Panc1 (cell line): Measurements from ENCODE around the gene HPN. TPM values are rescaled to one million over a fixed set of nuclear protein-coding genes. Genes with fewer than 3 reads are reported as not detected.

Source experiments
- ATAC-seq: fragments of 200-7000 bp; cut with Tn5 transposase; 2 replicates; pipeline ENCODE4 v1.9.1; 2020; ENCODE audit warnings: mild to moderate bottlenecking, moderate library complexity
- BruUV-seq: library from RNA; stranded (reverse); fragments of 400-500 nt; replicated peaks from 2 replicates; lab custom pipeline; 2021; lab: Mats Ljungman, UMichigan
- CTCF ChIA-PET: fragments of 300-600 bp; sonication (Branson Sonifier 250); formaldehyde crosslinking; loops from one replicate; lab custom pipeline; 2022; ENCODE audit warnings: antibody characterized with exemption; lab: Charles Lee
- POLR2A ChIA-PET: fragments of 300-600 bp; sonication (Branson Sonifier 250); formaldehyde crosslinking; loops from one replicate; lab custom pipeline; 2022; ENCODE audit warnings: antibody characterized with exemption; lab: Charles Lee
- DNase-seq: peaks from one replicate; pipeline ENCODE4 v3.0.0-alpha.2; 2010; ENCODE audit warnings: low read depth, low spot score
- H3K27ac ChIP-seq: 2 replicates; pipeline ENCODE4 v1.5.1; 2011; ENCODE audit warnings: mild to moderate bottlenecking, low read length, inconsistent platforms
- H3K27me3 ChIP-seq: fragments of 200-500 bp; sonication (Bioruptor generic); 2 replicates; pipeline ENCODE4 v1.6.0; 2014; ENCODE audit warnings: low read length, inconsistent platforms; ENCODE audit not compliant: control insufficient read depth, insufficient read depth
- H3K36me3 ChIP-seq: fragments of 200-500 bp; sonication (Bioruptor generic); 2 replicates; pipeline ENCODE4 v1.5.1; 2014; ENCODE audit warnings: inconsistent platforms, mild to moderate bottlenecking, low read length, moderate library complexity; ENCODE audit not compliant: control insufficient read depth, insufficient read depth
- H3K4me1 ChIP-seq: 2 replicates; pipeline ENCODE4 v1.5.1; 2011; ENCODE audit warnings: inconsistent platforms, mild to moderate bottlenecking, low read length, moderate library complexity; ENCODE audit not compliant: control insufficient read depth, insufficient read depth
- H3K4me3 ChIP-seq, 2 experiments: 2 replicates each; pipeline ENCODE4 v1.5.1; 2011 to 2012; ENCODE audit warnings: low read depth in 2 of 2, low read length in 2 of 2, mild to moderate bottlenecking in 2 of 2, inconsistent platforms in 1 of 2, moderate library complexity in 1 of 2
- H3K9me3 ChIP-seq: fragments of 200-500 bp; sonication (Bioruptor generic); 2 replicates; pipeline ENCODE4 v1.5.1; 2014; ENCODE audit warnings: low read depth, mild to moderate bottlenecking, inconsistent platforms, low read length, moderate library complexity; ENCODE audit not compliant: control insufficient read depth, insufficient read depth
- CTCF ChIP-seq: fragments of 450-650 bp; IDR thresholded peaks from 2 replicates; pipeline ENCODE4 v1.5.1; 2017; ENCODE audit warnings: mild to moderate bottlenecking
- POLR2AphosphoS5 ChIP-seq: IDR thresholded peaks from 2 replicates; pipeline ENCODE4 v1.6.1; 2012; ENCODE audit warnings: mild to moderate bottlenecking, low read depth, low read length, moderate library complexity
- REST ChIP-seq, 2 experiments: IDR thresholded peaks; 2 replicates each; pipeline ENCODE4 v1.6.1; 2011 to 2012; ENCODE audit warnings: low read depth in 2 of 2, control low read depth in 1 of 2, low read length in 1 of 2, mild to moderate bottlenecking in 1 of 2, moderate library complexity in 1 of 2; ENCODE audit not compliant: insufficient read depth in 1 of 2
- SIN3A ChIP-seq: IDR thresholded peaks from 2 replicates; pipeline ENCODE4 v1.6.1; 2012; ENCODE audit warnings: low read depth, mild to moderate bottlenecking, low read length, moderate library complexity, borderline replicate concordance; ENCODE audit not compliant: insufficient read depth
- TCF7L2 ChIP-seq: IDR thresholded peaks from 2 replicates; pipeline ENCODE4 v1.6.1; 2011; ENCODE audit warnings: mild to moderate bottlenecking, low read depth, low read length, inconsistent platforms
- in situ Hi-C: cut with HindIII; loops from 2 replicates; pipeline ENCODE4 v1.10.0; 2016; ENCODE audit warnings: low sequenced_read_pairs, low pct_unique_long_range_greater_than_20kb
- intact Hi-C: fragments of 100-400 bp; cut with micrococcal nuclease; formaldehyde crosslinking; loops from one replicate; pipeline ENCODE4 v1.10.0; 2022; ENCODE audit not compliant: unreplicated experiment
- total RNA-seq: library from RNA; stranded (reverse); gene quantifications from one replicate; pipeline ENCODE4 v1.2.1, GENCODE V29; 2021; ENCODE audit not compliant: unreplicated experiment

Gene HPN
- total RNA-seq, 1 experiment from 2014 or later: 0.08 TPM

- POLR2A ChIA-PET: no interaction called here
- no peak for ATAC-seq
- BruUV-seq: no TSS peak
Measured at GRCh38 chr19:35081201-35081600, 39.7 kb downstream of the HPN start.

GRCh38 chr19:35083691-35084508 lies 42.4 kb downstream of the HPN start:
- H3K36me3 ChIP-seq: no peaks in the 10 kb centered on the region
- DNase-seq: no peak
- H3K4me1 ChIP-seq: no peaks in the 10 kb centered on the region
- no peaks in the 10 kb centered on the region for H3K27me3 ChIP-seq
- intact Hi-C loops (no loop called here), in situ Hi-C loops (no loop called here)
- ChIA-PET CTCF (no interaction called here), POLR2A (no interaction called here)
- no peak overlapping the region for H3K4me3 ChIP-seq
- ATAC-seq: no peak
- H3K27ac ChIP-seq: no peak overlapping the region
- H3K9me3 ChIP-seq: no peaks in the 10 kb centered on the region
- BruUV-seq: no TSS peak
- TF ChIP-seq CTCF (no peak), POLR2AphosphoS5 (no peak), SIN3A (no peak), TCF7L2 (no peak)

More at GRCh38 chr19:35081201-35081600, 39.7 kb downstream of the HPN start:
- Histone ChIP-seq H3K36me3 (no peaks in the 10 kb centered on the region), H3K9me3 (no peaks in the 10 kb centered on the region), H3K4me3 (no peak overlapping the region), H3K27ac (no peak overlapping the region), H3K4me1 (no peaks in the 10 kb centered on the region), H3K27me3 (no peaks in the 10 kb centered on the region; the same call in 1 of the 2 replicates)
- TF ChIP-seq TCF7L2 (no peak), POLR2AphosphoS5 (no peak), CTCF (no peak), SIN3A (no peak), REST (IDR thresholded peaks at IDR 0.05; ENCODE audit: insufficient read depth in 1 of 2, low read depth in 2 of 2, low read length in 1 of 2) (no peak)
- no peak for DNase-seq
- intact Hi-C loops: no loop called here
- CTCF ChIA-PET: interaction anchor here (0.6 to 0.7 kb wide), 3 partner anchors 14 to 36 kb away, joined by 3 to 7 read pairs (median 3); no protein-coding TSS in a partner anchor
- in situ Hi-C loops: no loop called here
